K562 (cell line): ENCODE measurements around the gene NT5DC1. TPM values are rescaled to one million over a fixed set of nuclear protein-coding genes. Genes with fewer than 3 reads are reported as not detected.

ENCODE experiments used
- ATAC-seq: fragments of 200-7000 bp; cut with Tn5 transposase; 3 replicates; pipeline ENCODE4 v1.9.1; 2020; ENCODE audit warnings: moderate library complexity
- BruUV-seq: library from RNA; stranded (reverse); fragments of 400-500 nt; replicated peaks from 2 replicates; lab custom pipeline; 2021; lab: Mats Ljungman, UMichigan
- CTCF ChIA-PET: fragments of 300-600 bp; formaldehyde crosslinking; extraction: SDS; loops from one replicate; lab custom pipeline; 2021; ENCODE audit warnings: low intra/inter-chr PET ratio; lab: Yijun Ruan, JAX
- POLR2A ChIA-PET: fragments of 300-600, 350-650 bp; sonication (Branson Sonifier 250); formaldehyde crosslinking; extraction: SDS; loops from one replicate; lab custom pipeline; 2021; ENCODE audit warnings: antibody characterized with exemption, inconsistent platforms; lab: Yijun Ruan, JAX
- DNase-seq, 4 experiments: peaks; one replicate each; pipeline versions ENCODE4 v3.0.0 to v3.0.0-alpha.2; 2011 to 2018; ENCODE audit warnings: low spot score in 3 of 4, mixed read lengths in 3 of 4; ENCODE audit errors: extremely low read depth in 1 of 4
- FAIRE-seq: peaks from 2 replicates; lab custom pipeline; 2011; peaks lifted over from hg19 to GRCh38; lab: Jason Lieb, UNC
- H2AFZ ChIP-seq: 2 replicates; pipeline ENCODE4 v1.6.0; 2011; ENCODE audit warnings: low read depth, low read length, control low read depth, inconsistent platforms
- H3K27ac ChIP-seq: fragments of 200-600 bp; 3 replicates; pipeline ENCODE4 v1.8.0; 2011; ENCODE audit warnings: low read depth, mild to moderate bottlenecking, control low read depth, inconsistent platforms, low read length, moderate library complexity, mixed read lengths; ENCODE audit errors: extremely low read depth
- H3K27me3 ChIP-seq, 2 experiments: fragments of 300-600 bp in 1 of 2; 2 replicates in 1 of 2; 3 replicates in 1 of 2; pipeline versions ENCODE4 v1.6.0 to v1.8.0; 2011; ENCODE audit warnings: inconsistent platforms in 2 of 2, low read length in 2 of 2, mild to moderate bottlenecking in 1 of 2, mixed read lengths in 1 of 2, moderate library complexity in 1 of 2; ENCODE audit not compliant: control insufficient read depth in 2 of 2, insufficient read depth in 2 of 2
- H3K36me3 ChIP-seq: fragments of 300-600 bp; 3 replicates; pipeline ENCODE4 v1.8.0; 2011; ENCODE audit warnings: mild to moderate bottlenecking, low read length, inconsistent platforms; ENCODE audit not compliant: control insufficient read depth, insufficient read depth
- H3K4me1 ChIP-seq, 2 experiments: fragments of 200-600 bp in 1 of 2; replicated peaks in 1 of 2; 2 replicates in 1 of 2; 3 replicates in 1 of 2; pipeline versions ENCODE4 v1.5.1 to v1.8.0; 2011; ENCODE audit warnings: inconsistent platforms in 2 of 2, low read length in 2 of 2, mild to moderate bottlenecking in 1 of 2, mixed read lengths in 1 of 2, moderate library complexity in 1 of 2; ENCODE audit not compliant: control insufficient read depth in 2 of 2, insufficient read depth in 2 of 2
- H3K4me2 ChIP-seq: 2 replicates; pipeline ENCODE4 v1.6.1; 2011; ENCODE audit warnings: low read length, control low read depth, inconsistent platforms, mixed read lengths; ENCODE audit not compliant: insufficient read depth
- H3K4me3 ChIP-seq: fragments of 200-600 bp; sonication (generic), shearing (Covaris generic); 2 replicates; pipeline ENCODE4 v1.5.1; 2016; ENCODE audit warnings: control low read depth, inconsistent platforms
- H3K79me2 ChIP-seq: fragments of 200-600 bp; 3 replicates; pipeline ENCODE4 v1.8.0; 2011; ENCODE audit warnings: low read length, inconsistent platforms; ENCODE audit not compliant: control insufficient read depth, insufficient read depth
- H3K9ac ChIP-seq, 2 experiments: 2 replicates each; pipeline versions ENCODE4 v1.6.0 to v1.6.1; 2011; ENCODE audit warnings: low read depth in 2 of 2, low read length in 2 of 2, control low read depth in 1 of 2, inconsistent platforms in 1 of 2, mild to moderate bottlenecking in 1 of 2, mixed read lengths in 1 of 2; ENCODE audit not compliant: insufficient read depth in 1 of 2
- H3K9me1 ChIP-seq: one replicate; pipeline ENCODE4 v1.6.0; 2011; ENCODE audit warnings: inconsistent platforms, mild to moderate bottlenecking, low read length, moderate library complexity; ENCODE audit not compliant: control insufficient read depth, insufficient read depth
- H3K9me3 ChIP-seq: replicated peaks from 2 replicates; pipeline ENCODE4 v1.5.1; 2011; ENCODE audit warnings: low read depth, low read length, inconsistent platforms; ENCODE audit not compliant: control insufficient read depth, insufficient read depth
- H4K20me1 ChIP-seq: replicated peaks from 2 replicates; pipeline ENCODE4 v1.6.1; 2011; ENCODE audit warnings: low read length, inconsistent platforms, mixed read lengths; ENCODE audit not compliant: control insufficient read depth, insufficient read depth
- CBX3 ChIP-seq, 2 experiments: IDR thresholded peaks; 1 replicate in 1 of 2; 2 replicates in 1 of 2; pipeline ENCODE4 v1.6.1; 2012; ENCODE audit warnings: inconsistent platforms in 2 of 2, low read length in 2 of 2, borderline replicate concordance in 1 of 2, control low read depth in 1 of 2
- HSF4 ChIP-seq: fragments of 250-450 bp; sonication (Bioruptor Pico); IDR thresholded peaks from 2 replicates; pipeline ENCODE4 v2.1.2; 2022; ENCODE audit warnings: mild to moderate bottlenecking, moderate library complexity, borderline replicate concordance
- NELFE ChIP-seq: IDR thresholded peaks from 2 replicates; pipeline ENCODE4 v1.6.1; 2011; ENCODE audit warnings: mild to moderate bottlenecking; ENCODE audit not compliant: insufficient read depth, insufficient read length
- RBBP5 ChIP-seq: fragments of 200-600 bp; sonication (generic); IDR thresholded peaks from 2 replicates; pipeline ENCODE4 v1.6.1; 2012; ENCODE audit warnings: borderline replicate concordance, mild to moderate bottlenecking, low read length, control low read depth, inconsistent platforms; ENCODE audit not compliant: insufficient read depth, poor library complexity, severe bottlenecking
- RCOR1 ChIP-seq, 2 experiments: IDR thresholded peaks; 2 replicates each; pipeline ENCODE4 v1.6.1; 2012; ENCODE audit warnings: low read depth in 2 of 2, low read length in 2 of 2, borderline replicate concordance in 1 of 2, improper control_type of control experiment in 1 of 2
- RNF2 ChIP-seq: sonication (generic); IDR thresholded peaks from 2 replicates; pipeline ENCODE4 v1.6.1; 2016
- SMAD1 ChIP-seq: fragments of 150-350 bp; IDR thresholded peaks from 2 replicates; pipeline ENCODE4 v1.6.1; 2014; ENCODE audit warnings: low read length, low read depth; ENCODE audit not compliant: partially characterized antibody
- WHSC1 ChIP-seq: IDR thresholded peaks from one replicate; pipeline ENCODE4 v1.6.1; 2012; ENCODE audit warnings: low read length, control low read depth, inconsistent platforms
- XRCC5 ChIP-seq: fragments of 200-400 bp; formaldehyde crosslinking; IDR thresholded peaks from 2 replicates; pipeline ENCODE4 v1.6.1; 2017; ENCODE audit warnings: low read depth, mild to moderate bottlenecking, low read length
- ZNF830 ChIP-seq: fragments of 250-450 bp; sonication (Bioruptor Pico); IDR thresholded peaks from 2 replicates; pipeline ENCODE4 v1.5.0; 2021; ENCODE audit warnings: mild to moderate bottlenecking
- WGBS: fragments of 100-300 bp; shearing (Covaris generic); methylation state at CpG from one replicate; pipeline ENCODE4 v1.1.6; 2016; ENCODE audit warnings: low coverage, mixed read lengths; ENCODE audit not compliant: insufficient coverage; ENCODE audit errors: missing lambda C conversion rate; 5-methylcytosine and 5-hydroxymethylcytosine counted together
- in situ Hi-C: fragments of 300-500 bp; cut with MboI; formaldehyde crosslinking; loops from 4 replicates; pipeline ENCODE4 v1.15.0; 2018; ENCODE audit warnings: inconsistent platforms, mixed read lengths
- intact Hi-C: fragments of 100-400 bp; cut with micrococcal nuclease; formaldehyde crosslinking; loops from 2 replicates; pipeline ENCODE4 v1.14.2; 2022
- polyA plus RNA-seq, 8 experiments: library from polyadenylated mRNA; depleted of rRNA in 4 of 8; stranded (reverse) in 5 of 8; unstranded in 3 of 8; fragments of >200 nt; fragmentation: Nextera tagmentation in 2 of 8; fragmentation: Illumina TruSeq in 1 of 8; extraction: Ambion mirVana in 2 of 8; extraction: Trizol in 1 of 8; gene quantifications; 2 replicates each; pipeline versions ENCODE4 v1.2.1 to v1.2.3, GENCODE V29; 2011 to 2014; ENCODE audit warnings: inconsistent platforms in 1 of 8, missing spikeins in 1 of 8
- total RNA-seq, 7 experiments: library from RNA; depleted of rRNA in 6 of 7; stranded (reverse); fragments of >200 nt in 6 of 7; fragmentation: Illumina TruSeq in 2 of 7; extraction: Trizol in 2 of 7; gene quantifications; 2 replicates each; pipeline versions ENCODE4 v1.2.1 to v1.2.3, GENCODE V29; 2011 to 2021; ENCODE audit warnings: low replicate concordance in 1 of 7
- TF ChIP-seq, protein P1 (sequence below): sonication (generic); formaldehyde crosslinking; IDR thresholded peaks from 2 replicates; pipeline ENCODE4 v1.8.0; 2022; ENCODE audit warnings: mild to moderate bottlenecking, missing genetic modification reagents
- TF ChIP-seq, protein P2 (sequence below): fragments of 250-450 bp; sonication (Bioruptor Pico); IDR thresholded peaks from 2 replicates; pipeline ENCODE4 v1.5.0; 2021
- TF ChIP-seq, protein P3 (sequence below): fragments of 450-650 bp; conservative IDR thresholded peaks from 2 replicates; pipeline ENCODE4 v1.6.1; 2016; ENCODE audit warnings: missing genetic modification characterization, low read depth, mild to moderate bottlenecking, control low read depth, missing compliant biosample characterization
- TF ChIP-seq, protein P4 (sequence below): fragments of 200-800 bp; sonication (Bioruptor generic); IDR thresholded peaks from 2 replicates; pipeline ENCODE4 v1.6.1; 2016; ENCODE audit warnings: missing genetic modification characterization, missing compliant biosample characterization

NT5DC1 gene
- total and polyA plus RNA-seq, 9 of the 15 experiments (the other 6 are each of a cell fraction or from before 2014, with no cell fraction given) = 4.9 to 28.5 (median 16.3) TPM

DNA sequence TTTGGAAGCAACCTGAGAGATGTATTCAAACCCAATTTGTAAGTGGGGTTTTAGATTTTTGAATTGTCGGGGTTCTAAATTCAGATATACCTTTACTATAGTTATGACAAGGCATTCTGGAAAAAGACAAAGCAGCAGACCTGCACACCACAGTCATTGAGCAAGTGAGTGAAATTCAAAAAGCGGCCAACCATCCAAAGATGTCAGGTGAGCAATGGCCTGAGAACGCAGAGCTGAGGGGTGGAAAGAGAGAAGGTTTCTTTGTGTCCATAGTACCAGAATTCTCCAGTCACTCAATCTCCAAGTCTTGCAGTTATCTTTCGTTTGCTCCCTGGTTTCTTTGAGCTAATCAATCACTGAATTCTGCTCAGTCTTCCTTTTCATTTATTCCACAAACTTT, 38.2 kb upstream of the NT5DC1 start:
- Histone ChIP-seq H3K4me2 (no peak overlapping the region), H3K9ac (no peak overlapping the region), H3K4me3 (no peak overlapping the region), H3K4me1 (peaks cover 5% of the 10 kb centered on the region in 2 experiments; a peak in 3 of 5 replicates), H4K20me1 (no peaks in the 10 kb centered on the region), H3K9me1 (no peaks in the 10 kb centered on the region), H3K36me3 (no peaks in the 10 kb centered on the region), H3K27ac (no peak overlapping the region), H2AFZ (no peak overlapping the region), H3K79me2 (no peaks in the 10 kb centered on the region), H3K9me3 (no peaks in the 10 kb centered on the region), H3K27me3 (no peaks in the 10 kb centered on the region)
- FAIRE-seq (no peak), ATAC-seq (no peak), DNase-seq (no peak)
- WGBS = 8% methylated on average over 4 of the region's 4 CpGs
- intact Hi-C loops (loop anchor here (5.0 kb wide), 1 partner anchor 35 kb away; no protein-coding TSS in a partner anchor), in situ Hi-C loops (no loop called here)
- POLR2A ChIA-PET = interaction anchor here (1.1 kb wide), 1 partner anchor 12 kb away, joined by 4 read pairs; no protein-coding TSS in a partner anchor
- BruUV-seq = no TSS peak
- CTCF ChIA-PET = no interaction called here
- TF ChIP-seq, protein P1, sequence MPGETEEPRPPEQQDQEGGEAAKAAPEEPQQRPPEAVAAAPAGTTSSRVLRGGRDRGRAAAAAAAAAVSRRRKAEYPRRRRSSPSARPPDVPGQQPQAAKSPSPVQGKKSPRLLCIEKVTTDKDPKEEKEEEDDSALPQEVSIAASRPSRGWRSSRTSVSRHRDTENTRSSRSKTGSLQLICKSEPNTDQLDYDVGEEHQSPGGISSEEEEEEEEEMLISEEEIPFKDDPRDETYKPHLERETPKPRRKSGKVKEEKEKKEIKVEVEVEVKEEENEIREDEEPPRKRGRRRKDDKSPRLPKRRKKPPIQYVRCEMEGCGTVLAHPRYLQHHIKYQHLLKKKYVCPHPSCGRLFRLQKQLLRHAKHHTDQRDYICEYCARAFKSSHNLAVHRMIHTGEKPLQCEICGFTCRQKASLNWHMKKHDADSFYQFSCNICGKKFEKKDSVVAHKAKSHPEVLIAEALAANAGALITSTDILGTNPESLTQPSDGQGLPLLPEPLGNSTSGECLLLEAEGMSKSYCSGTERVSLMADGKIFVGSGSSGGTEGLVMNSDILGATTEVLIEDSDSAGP (CRISPR knock-in tag) = no peak
- TF ChIP-seq CBX3 (IDR thresholded peaks at IDR 0.05; ENCODE audit: borderline replicate concordance in 1 of 2, low read length in 2 of 2) (no peak), RCOR1 (IDR thresholded peaks at IDR 0.05; ENCODE audit: borderline replicate concordance in 1 of 2, low read depth in 2 of 2, low read length in 2 of 2) (no peak), XRCC5 (no peak), RNF2 (no peak), NELFE (no peak), WHSC1 (no peak), RBBP5 (no peak), HSF4 (CRISPR knock-in tag) (no peak), SMAD1 (no peak), ZNF830 (CRISPR knock-in tag) (no peak)
- TF ChIP-seq, protein P2, sequence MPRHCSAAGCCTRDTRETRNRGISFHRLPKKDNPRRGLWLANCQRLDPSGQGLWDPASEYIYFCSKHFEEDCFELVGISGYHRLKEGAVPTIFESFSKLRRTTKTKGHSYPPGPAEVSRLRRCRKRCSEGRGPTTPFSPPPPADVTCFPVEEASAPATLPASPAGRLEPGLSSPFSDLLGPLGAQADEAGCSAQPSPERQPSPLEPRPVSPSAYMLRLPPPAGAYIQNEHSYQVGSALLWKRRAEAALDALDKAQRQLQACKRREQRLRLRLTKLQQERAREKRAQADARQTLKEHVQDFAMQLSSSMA (CRISPR knock-in tag) = no peak
- TF ChIP-seq, protein P3, sequence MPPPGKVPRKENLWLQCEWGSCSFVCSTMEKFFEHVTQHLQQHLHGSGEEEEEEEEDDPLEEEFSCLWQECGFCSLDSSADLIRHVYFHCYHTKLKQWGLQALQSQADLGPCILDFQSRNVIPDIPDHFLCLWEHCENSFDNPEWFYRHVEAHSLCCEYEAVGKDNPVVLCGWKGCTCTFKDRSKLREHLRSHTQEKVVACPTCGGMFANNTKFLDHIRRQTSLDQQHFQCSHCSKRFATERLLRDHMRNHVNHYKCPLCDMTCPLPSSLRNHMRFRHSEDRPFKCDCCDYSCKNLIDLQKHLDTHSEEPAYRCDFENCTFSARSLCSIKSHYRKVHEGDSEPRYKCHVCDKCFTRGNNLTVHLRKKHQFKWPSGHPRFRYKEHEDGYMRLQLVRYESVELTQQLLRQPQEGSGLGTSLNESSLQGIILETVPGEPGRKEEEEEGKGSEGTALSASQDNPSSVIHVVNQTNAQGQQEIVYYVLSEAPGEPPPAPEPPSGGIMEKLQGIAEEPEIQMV = no peak
- TF ChIP-seq, protein P4, sequence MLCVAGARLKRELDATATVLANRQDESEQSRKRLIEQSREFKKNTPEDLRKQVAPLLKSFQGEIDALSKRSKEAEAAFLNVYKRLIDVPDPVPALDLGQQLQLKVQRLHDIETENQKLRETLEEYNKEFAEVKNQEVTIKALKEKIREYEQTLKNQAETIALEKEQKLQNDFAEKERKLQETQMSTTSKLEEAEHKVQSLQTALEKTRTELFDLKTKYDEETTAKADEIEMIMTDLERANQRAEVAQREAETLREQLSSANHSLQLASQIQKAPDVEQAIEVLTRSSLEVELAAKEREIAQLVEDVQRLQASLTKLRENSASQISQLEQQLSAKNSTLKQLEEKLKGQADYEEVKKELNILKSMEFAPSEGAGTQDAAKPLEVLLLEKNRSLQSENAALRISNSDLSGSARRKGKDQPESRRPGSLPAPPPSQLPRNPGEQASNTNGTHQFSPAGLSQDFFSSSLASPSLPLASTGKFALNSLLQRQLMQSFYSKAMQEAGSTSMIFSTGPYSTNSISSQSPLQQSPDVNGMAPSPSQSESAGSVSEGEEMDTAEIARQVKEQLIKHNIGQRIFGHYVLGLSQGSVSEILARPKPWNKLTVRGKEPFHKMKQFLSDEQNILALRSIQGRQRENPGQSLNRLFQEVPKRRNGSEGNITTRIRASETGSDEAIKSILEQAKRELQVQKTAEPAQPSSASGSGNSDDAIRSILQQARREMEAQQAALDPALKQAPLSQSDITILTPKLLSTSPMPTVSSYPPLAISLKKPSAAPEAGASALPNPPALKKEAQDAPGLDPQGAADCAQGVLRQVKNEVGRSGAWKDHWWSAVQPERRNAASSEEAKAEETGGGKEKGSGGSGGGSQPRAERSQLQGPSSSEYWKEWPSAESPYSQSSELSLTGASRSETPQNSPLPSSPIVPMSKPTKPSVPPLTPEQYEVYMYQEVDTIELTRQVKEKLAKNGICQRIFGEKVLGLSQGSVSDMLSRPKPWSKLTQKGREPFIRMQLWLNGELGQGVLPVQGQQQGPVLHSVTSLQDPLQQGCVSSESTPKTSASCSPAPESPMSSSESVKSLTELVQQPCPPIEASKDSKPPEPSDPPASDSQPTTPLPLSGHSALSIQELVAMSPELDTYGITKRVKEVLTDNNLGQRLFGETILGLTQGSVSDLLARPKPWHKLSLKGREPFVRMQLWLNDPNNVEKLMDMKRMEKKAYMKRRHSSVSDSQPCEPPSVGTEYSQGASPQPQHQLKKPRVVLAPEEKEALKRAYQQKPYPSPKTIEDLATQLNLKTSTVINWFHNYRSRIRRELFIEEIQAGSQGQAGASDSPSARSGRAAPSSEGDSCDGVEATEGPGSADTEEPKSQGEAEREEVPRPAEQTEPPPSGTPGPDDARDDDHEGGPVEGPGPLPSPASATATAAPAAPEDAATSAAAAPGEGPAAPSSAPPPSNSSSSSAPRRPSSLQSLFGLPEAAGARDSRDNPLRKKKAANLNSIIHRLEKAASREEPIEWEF (CRISPR knock-in tag) = no peak
